ENCODE data around the gene TGM6.
A peak's percentile ranks its signal among the peaks of the same experiment; 100 is the strongest.

Gene TGM6

DNA sequence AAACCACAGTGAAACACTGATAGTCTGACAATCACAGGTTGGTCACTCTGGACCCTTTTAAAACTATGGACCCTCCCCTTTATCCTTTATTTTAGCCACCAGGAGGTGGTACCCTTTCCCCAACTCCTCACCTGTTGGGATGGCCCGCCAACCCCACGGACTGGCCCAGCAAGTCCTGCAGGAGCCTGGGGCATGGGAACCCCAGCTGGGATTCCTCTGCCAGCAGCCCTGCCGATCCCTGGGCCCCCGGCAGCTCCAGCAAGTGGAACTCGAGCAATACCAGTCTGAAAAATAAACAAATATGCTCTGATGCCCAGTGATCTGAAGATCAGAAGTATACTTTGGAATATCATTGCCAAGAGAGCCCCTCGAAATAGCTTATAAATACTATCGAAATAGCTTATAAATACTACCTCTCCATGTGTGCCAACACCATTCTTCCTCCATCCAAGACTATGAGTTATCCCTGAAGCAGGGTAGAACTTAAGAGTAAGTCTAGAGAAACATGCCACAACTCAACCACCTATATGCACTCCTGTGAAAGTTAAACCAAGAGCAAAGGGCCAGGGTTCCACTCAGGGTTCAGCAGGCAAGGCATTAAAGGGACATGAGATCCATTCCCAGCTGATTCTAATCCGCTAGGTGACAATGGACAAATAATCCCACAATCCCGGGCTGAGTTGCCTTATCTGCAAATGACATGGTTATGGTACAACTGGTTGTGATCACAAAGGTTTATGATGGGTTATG is 83.1 kb downstream of the TGM6 start:
- Histone ChIP-seq H3K27me3 (ENCODE audit: control insufficient read depth, insufficient read depth, low read length, poor library complexity, severe bottlenecking) (no peaks in the 10 kb centered on the region), H3K9me3 (ENCODE audit: control insufficient read depth, low read length) (no peaks in the 10 kb centered on the region), H3K4me3 (ENCODE audit: insufficient read depth, low read depth, low read length) (no peak overlapping the region), H3K36me3 (ENCODE audit: control insufficient read depth, insufficient read depth, low read length) (peaks cover 68% of the 10 kb centered on the region), H3K4me1 (ENCODE audit: control insufficient read depth, insufficient read depth, low read length) (peaks cover 7% of the 10 kb centered on the region), H3K27ac (ENCODE audit: insufficient read depth, low read depth, low read length, poor library complexity, severe bottlenecking) (no peak overlapping the region)
- 94 to 96% methylated on average over 9 of the region's 9 CpGs for WGBS, 2 experiments

DNA sequence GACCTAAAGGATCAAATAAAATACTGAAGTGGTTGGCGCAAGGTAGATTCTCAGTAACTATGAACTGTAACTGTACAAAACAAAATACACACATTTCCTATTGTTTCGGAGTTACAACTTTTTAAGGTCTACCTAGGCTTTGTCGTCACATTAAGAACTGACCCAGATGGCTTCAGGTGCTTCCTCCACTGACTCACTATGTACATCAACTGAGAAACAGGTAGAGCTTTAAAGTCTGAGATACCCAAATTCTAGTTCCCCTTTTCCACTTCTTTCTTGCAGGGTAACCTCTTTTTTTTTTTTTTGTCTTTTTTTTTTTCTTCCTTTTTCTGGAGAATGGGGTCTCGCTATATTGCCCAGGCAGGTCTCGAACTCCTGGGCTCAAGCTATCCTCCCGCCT is 84.4 kb downstream of the TGM6 start:
- WGBS, 2 experiments: 94 to 96% methylated on average over 6 of the region's 6 CpGs
- Histone ChIP-seq H3K4me1 (ENCODE audit: control insufficient read depth, insufficient read depth, low read length) (peaks cover 7% of the 10 kb centered on the region), H3K9me3 (ENCODE audit: control insufficient read depth, low read length) (no peaks in the 10 kb centered on the region), H3K27me3 (ENCODE audit: control insufficient read depth, insufficient read depth, low read length, poor library complexity, severe bottlenecking) (no peaks in the 10 kb centered on the region), H3K4me3 (ENCODE audit: insufficient read depth, low read depth, low read length) (no peak overlapping the region), H3K27ac (ENCODE audit: insufficient read depth, low read depth, low read length, poor library complexity, severe bottlenecking) (no peak overlapping the region), H3K36me3 (ENCODE audit: control insufficient read depth, insufficient read depth, low read length) (peaks cover 67% of the 10 kb centered on the region)

DNA sequence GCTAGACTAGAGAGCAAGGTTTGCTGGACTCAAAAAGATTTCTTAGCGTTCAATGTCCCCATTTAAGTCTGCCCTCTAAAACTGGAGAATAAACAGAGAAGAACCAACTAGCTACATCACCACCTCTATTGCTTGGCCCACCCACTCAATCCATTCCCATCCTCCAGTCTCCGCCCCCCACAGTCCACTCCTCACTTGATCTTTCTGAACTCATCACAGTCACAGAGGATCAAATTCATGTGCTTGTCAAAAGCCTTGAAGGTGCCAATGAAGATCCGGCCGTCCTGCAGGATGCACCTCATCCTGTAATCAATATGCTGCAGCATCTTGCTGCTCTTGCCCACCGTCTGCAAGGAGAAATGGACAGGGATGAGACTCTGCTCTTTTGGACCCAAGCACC is 86.7 kb downstream of the TGM6 start:
- H3K9me3 ChIP-seq (ENCODE audit: control insufficient read depth, low read length): no peaks in the 10 kb centered on the region
- H3K4me3 ChIP-seq (ENCODE audit: insufficient read depth, low read depth, low read length): no peak overlapping the region
- peaks cover 46% of the 10 kb centered on the region for H3K36me3 ChIP-seq (ENCODE audit: control insufficient read depth, insufficient read depth, low read length)
- H3K4me1 ChIP-seq (ENCODE audit: control insufficient read depth, insufficient read depth, low read length): peaks cover 7% of the 10 kb centered on the region
- no peak overlapping the region for H3K27ac ChIP-seq (ENCODE audit: insufficient read depth, low read depth, low read length, poor library complexity, severe bottlenecking)
- WGBS, 2 experiments: 94 to 95% methylated on average over 5 of the region's 5 CpGs
- H3K27me3 ChIP-seq (ENCODE audit: control insufficient read depth, insufficient read depth, low read length, poor library complexity, severe bottlenecking): no peaks in the 10 kb centered on the region

DNA sequence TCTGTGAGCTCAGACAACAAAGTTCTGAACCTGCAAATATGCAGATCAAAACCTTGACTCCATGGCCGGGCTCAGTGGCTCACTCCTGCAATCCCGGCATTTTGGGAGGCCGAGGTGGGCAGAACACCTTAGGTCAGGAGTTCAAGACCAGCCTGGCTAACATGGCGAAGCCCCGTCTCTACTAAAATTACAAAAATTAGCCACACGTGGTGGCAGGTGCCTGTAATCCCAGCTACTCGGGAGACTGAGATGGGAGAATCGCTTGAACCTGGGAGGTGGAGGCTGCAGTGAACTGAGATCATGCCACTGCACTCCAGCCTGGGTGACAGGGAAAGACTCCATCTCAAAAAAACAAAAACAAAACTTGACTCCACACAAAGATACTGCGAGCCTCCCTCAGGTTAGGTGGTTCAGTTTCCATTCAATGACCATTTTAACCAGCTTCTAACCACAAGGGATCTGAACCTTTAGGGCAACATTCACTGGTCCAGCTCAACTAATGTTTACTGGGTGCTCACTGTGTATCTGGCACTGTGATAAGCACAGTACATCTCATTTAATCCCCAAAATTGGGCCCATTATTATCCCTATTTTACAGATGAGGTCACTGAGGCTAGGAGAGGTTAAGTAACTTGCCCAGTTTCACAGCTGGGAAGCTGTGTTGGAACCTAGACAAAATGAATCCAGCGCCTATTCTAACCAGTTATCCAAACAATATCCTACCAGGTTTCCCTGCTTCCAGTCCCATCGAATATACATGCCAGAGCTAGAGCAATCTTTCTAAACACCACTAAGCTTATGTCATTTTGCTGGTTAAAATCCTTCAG is 88.1 kb downstream of the TGM6 start:
- peaks cover 32% of the 10 kb centered on the region for H3K36me3 ChIP-seq (ENCODE audit: control insufficient read depth, insufficient read depth, low read length)

DNA sequence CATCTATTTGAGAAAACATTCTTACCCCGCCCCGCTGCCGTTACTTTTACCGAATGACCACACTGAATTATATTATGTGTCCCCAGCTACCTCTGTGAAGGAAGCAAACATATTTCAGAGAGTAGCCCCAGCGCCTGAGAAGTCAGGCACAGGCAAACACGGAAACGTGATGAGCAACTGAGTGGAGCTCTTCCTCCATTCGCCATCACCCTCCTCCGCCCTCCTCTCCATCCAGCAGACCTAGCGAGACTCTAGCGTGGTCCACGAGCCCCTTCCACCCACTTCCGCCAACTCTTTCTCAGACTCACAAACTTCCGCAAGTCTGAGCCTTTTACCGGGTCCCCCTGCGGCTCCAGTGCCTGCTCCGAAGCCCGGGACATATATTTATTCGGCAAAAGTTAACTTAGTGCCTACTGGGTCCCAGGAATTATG is 89.3 kb downstream of the TGM6 start:
- peak overlapping the region; percentile 80 for H3K4me3 ChIP-seq (ENCODE audit: insufficient read depth, low read depth, low read length)
- peaks cover 21% of the 10 kb centered on the region for H3K36me3 ChIP-seq (ENCODE audit: control insufficient read depth, insufficient read depth, low read length)
- no peaks in the 10 kb centered on the region for H3K9me3 ChIP-seq (ENCODE audit: control insufficient read depth, low read length)
- H3K27me3 ChIP-seq (ENCODE audit: control insufficient read depth, insufficient read depth, low read length, poor library complexity, severe bottlenecking): no peaks in the 10 kb centered on the region
- H3K27ac ChIP-seq (ENCODE audit: insufficient read depth, low read depth, low read length, poor library complexity, severe bottlenecking): peak overlapping the region; percentile 90
- WGBS, 2 experiments: 0% methylated on average over 19 of the region's 19 CpGs
- peaks cover 7% of the 10 kb centered on the region for H3K4me1 ChIP-seq (ENCODE audit: control insufficient read depth, insufficient read depth, low read length)

More for the DNA sequence above, 88.1 kb downstream of the TGM6 start:
- peak overlapping the region; percentile 80 for H3K4me3 ChIP-seq (ENCODE audit: insufficient read depth, low read depth, low read length)
- no peaks in the 10 kb centered on the region for H3K27me3 ChIP-seq (ENCODE audit: control insufficient read depth, insufficient read depth, low read length, poor library complexity, severe bottlenecking)
- peaks cover 7% of the 10 kb centered on the region for H3K4me1 ChIP-seq (ENCODE audit: control insufficient read depth, insufficient read depth, low read length)
- H3K9me3 ChIP-seq (ENCODE audit: control insufficient read depth, low read length): no peaks in the 10 kb centered on the region
- H3K27ac ChIP-seq (ENCODE audit: insufficient read depth, low read depth, low read length, poor library complexity, severe bottlenecking): no peak overlapping the region
- WGBS, 2 experiments: 86% methylated on average over 11 of the region's 11 CpGs

DNA sequence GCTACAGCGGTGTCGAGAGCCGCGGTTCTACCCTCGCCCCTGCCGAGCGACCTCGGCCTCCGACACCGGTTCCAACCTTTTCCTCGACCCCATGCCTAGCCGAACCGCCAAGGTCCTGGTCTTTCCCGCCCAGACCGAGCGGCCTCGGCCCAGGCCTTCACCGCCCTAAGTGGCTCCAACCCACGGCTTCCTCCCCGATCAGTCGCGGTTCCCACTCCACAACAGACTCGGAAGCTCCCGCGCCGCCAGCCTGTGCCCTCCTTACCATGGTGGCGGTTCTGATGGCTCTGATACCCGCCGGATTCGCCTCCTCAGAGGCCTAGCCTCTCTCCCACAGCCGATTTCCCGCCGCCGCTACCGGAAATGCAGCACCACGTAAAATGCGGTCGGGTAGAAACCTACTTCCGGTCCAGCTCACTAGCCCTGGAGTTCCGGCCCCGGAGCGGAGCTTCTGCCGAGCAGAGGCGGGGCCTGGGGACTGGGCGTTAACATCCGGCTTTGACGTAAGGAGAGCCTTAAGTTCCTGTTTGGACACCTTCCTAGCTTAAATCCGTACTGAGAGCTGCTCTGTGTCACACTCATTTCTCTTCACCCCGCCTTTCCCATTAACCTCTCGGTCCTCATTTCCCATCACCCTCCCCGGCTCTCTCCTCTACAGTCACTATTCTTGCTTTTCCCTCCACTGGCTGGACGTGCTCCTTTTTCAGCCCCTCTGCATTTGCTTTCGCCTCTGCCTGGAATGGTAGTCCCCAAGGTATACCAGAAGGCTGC is 89.9 kb downstream of the TGM6 start, which contains the start of gene SNRPB:
SNRPB (minus strand) TSS at position 367 of the 771 bp plus-strand sequence; CDS start at position 268, 99 bp downstream.
- 1% methylated on average over 53 of the region's 53 CpGs for WGBS, 2 experiments
- peaks cover 7% of the 10 kb centered on the region for H3K4me1 ChIP-seq (ENCODE audit: control insufficient read depth, insufficient read depth, low read length)
- H3K27me3 ChIP-seq (ENCODE audit: control insufficient read depth, insufficient read depth, low read length, poor library complexity, severe bottlenecking): no peaks in the 10 kb centered on the region
- H3K4me3 ChIP-seq (ENCODE audit: insufficient read depth, low read depth, low read length): peak within 1 kb of the TSS; percentile 80
- peaks cover 15% of the 10 kb centered on the region for H3K36me3 ChIP-seq (ENCODE audit: control insufficient read depth, insufficient read depth, low read length)
- peak within 1 kb of the TSS; percentile 90 for H3K27ac ChIP-seq (ENCODE audit: insufficient read depth, low read depth, low read length, poor library complexity, severe bottlenecking)
- no peaks in the 10 kb centered on the region for H3K9me3 ChIP-seq (ENCODE audit: control insufficient read depth, low read length)

DNA sequence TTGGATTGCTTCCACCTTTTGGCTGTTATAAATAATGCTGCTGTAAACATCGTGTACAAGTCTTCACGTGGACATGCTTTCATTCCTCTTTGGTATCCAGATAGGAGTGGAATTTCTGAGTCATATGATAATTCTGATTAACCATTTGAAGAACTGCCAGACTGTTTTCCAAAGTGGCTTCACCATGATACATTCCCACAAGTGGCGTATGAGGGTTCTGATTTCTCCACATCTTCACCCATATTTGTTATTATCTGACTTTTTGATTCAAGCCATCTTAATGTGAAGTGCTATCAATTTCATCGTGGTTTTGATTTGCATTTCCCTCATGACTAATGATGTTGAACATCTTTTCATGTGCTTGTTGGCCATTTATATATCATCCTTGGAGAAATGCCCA is 92.8 kb downstream of the TGM6 start:
- Histone ChIP-seq H3K9me3 (ENCODE audit: control insufficient read depth, low read length) (no peaks in the 10 kb centered on the region), H3K27me3 (ENCODE audit: control insufficient read depth, insufficient read depth, low read length, poor library complexity, severe bottlenecking) (no peaks in the 10 kb centered on the region), H3K4me1 (ENCODE audit: control insufficient read depth, insufficient read depth, low read length) (peaks cover 3% of the 10 kb centered on the region), H3K4me3 (ENCODE audit: insufficient read depth, low read depth, low read length) (no peak overlapping the region), H3K36me3 (ENCODE audit: control insufficient read depth, insufficient read depth, low read length) (no peaks in the 10 kb centered on the region), H3K27ac (ENCODE audit: insufficient read depth, low read depth, low read length, poor library complexity, severe bottlenecking) (no peak overlapping the region)
- WGBS, 2 experiments: 70 to 91% methylated on average over 4 of the region's 4 CpGs

DNA sequence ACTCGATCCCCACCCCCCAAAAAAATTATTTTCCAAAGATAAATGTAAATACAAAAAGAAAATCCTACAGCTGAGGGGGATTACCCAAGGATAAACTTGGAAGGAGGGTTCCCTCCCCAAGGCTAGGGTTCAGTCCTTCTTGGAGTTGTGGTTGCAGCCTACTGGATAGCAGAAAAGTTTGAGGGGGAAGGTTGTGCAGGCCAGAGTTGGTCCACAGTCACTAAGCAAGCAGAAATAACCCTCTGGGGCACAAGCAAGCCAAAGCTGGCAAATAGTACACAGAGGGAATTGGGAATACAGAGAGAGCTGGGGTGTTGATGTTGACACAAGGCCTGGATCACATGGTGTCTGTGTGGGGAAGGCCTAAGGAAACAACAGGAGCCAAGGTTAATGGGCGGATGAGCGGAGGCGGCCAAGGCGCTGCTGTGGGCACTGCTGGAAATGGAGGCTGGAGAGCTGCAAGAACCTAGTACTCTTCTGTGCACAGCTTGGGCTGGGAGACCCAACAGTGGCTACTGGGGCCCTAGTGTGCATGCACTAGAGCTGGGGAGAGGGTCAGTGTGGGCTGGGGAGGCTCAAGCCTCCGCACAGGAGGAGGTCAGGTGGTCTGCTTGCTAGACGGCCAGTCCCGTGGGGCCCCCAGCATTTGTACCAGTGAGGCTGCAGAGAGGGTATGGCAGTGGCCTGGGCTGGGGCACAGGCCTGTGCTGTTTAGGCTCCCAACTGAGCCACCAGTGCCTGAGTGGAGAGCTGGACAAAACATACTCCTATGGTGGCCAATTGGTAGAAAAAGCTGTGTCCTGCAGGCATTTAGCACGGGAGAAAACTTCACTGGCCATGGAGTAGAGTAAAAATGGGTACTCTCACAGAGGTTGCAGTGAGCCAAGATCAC is 95.4 kb downstream of the TGM6 start:
- Histone ChIP-seq H3K9me3 (ENCODE audit: control insufficient read depth, low read length) (no peaks in the 10 kb centered on the region), H3K4me3 (ENCODE audit: insufficient read depth, low read depth, low read length) (no peak overlapping the region), H3K4me1 (ENCODE audit: control insufficient read depth, insufficient read depth, low read length) (no peaks in the 10 kb centered on the region), H3K36me3 (ENCODE audit: control insufficient read depth, insufficient read depth, low read length) (no peaks in the 10 kb centered on the region), H3K27ac (ENCODE audit: insufficient read depth, low read depth, low read length, poor library complexity, severe bottlenecking) (no peak overlapping the region), H3K27me3 (ENCODE audit: control insufficient read depth, insufficient read depth, low read length, poor library complexity, severe bottlenecking) (no peaks in the 10 kb centered on the region)
- WGBS, 2 experiments: 96 to 97% methylated on average over 8 to 9 of the region's 9 CpGs

DNA sequence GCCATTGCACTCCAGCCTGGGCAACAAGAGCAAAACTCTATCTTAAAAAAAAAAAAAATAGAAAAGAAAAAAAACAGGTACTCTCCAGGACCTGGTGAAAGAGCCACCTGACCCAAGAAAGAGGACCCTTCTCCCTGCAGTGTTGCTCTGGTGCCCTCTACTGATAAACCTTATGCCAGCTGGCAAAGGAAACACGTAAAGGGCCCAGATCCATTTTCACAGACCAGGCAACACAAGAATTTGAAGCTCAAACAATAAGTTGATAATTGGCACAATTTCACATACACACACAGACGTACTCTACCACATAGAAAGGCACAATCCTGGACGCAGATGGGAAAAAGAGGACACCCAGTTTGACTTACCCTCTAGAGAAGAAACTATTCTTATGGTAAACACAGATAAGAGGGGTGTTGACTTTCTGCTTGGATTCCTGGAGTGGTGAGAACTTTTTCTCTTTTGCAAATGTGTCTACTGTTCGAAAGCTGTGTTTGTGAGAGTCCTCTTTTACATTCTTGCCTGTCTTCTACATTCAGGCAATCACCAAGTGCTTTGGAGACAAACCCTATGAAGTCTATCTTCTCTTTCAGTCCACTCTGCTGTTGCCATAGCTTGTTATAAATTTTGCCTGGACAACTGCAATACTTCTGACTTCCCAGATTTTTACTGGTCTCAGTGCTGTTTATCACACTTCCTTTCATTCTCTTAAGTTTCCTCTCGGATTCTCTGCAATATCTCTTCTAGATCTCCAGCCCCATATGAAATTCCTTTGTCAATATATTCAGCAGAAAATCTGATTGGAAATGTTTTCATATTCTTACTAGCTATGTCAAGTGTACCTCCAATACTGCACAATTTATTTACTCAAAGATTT is 96.3 kb downstream of the TGM6 start:
- H3K9me3 ChIP-seq (ENCODE audit: control insufficient read depth, low read length): no peaks in the 10 kb centered on the region
- no peaks in the 10 kb centered on the region for H3K36me3 ChIP-seq (ENCODE audit: control insufficient read depth, insufficient read depth, low read length)
- no peaks in the 10 kb centered on the region for H3K27me3 ChIP-seq (ENCODE audit: control insufficient read depth, insufficient read depth, low read length, poor library complexity, severe bottlenecking)
- no peak overlapping the region for H3K27ac ChIP-seq (ENCODE audit: insufficient read depth, low read depth, low read length, poor library complexity, severe bottlenecking)
- H3K4me1 ChIP-seq (ENCODE audit: control insufficient read depth, insufficient read depth, low read length): no peaks in the 10 kb centered on the region
- H3K4me3 ChIP-seq (ENCODE audit: insufficient read depth, low read depth, low read length): no peak overlapping the region
- 63 to 80% methylated on average over 5 of the region's 5 CpGs for WGBS, 2 experiments
